Measurements from ENCODE around the gene TMEM200A. TPM values are rescaled to one million over a fixed set of nuclear protein-coding genes. Genes with fewer than 3 reads are reported as not detected.

Gene TMEM200A
- total and polyA plus RNA-seq, 3 donors from 2014 or later = 3.6 to 5.5 (median 5.5) TPM

DNA sequence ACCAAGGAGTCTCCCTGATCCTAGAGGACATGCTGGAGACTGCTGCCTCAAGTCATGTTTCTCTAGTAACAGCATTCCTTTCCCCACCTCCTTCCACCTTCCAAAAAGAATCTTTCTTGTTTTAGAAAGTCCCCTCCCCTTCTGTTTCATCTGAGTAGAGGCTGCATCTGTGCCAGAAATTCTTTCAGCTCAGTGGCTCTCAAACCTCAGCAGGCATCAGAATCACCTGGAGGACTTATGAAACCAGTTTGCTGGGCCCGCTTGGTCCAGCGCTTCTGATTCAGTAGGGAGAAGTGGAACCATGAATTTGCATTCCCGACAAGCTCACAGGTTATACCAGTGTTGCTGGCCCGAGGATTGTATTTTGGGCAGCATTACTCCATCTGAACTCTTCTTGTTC lies 55.1 kb downstream of the TMEM200A start:
- Histone ChIP-seq H3K27ac (no peak overlapping the region), H3K27me3 (no peaks in the 10 kb centered on the region), H3K9me3 (no peaks in the 10 kb centered on the region), H3K4me3 (no peak overlapping the region), H3K4me1 (no peaks in the 10 kb centered on the region), H3K36me3 (ENCODE audit: low read depth, missing control alignments) (no peaks in the 10 kb centered on the region)
- 87 to 95% methylated on average over 4 of the region's 4 CpGs for WGBS, 2 donors
- DNase-seq = no peak
- TF ChIP-seq, protein P1, sequence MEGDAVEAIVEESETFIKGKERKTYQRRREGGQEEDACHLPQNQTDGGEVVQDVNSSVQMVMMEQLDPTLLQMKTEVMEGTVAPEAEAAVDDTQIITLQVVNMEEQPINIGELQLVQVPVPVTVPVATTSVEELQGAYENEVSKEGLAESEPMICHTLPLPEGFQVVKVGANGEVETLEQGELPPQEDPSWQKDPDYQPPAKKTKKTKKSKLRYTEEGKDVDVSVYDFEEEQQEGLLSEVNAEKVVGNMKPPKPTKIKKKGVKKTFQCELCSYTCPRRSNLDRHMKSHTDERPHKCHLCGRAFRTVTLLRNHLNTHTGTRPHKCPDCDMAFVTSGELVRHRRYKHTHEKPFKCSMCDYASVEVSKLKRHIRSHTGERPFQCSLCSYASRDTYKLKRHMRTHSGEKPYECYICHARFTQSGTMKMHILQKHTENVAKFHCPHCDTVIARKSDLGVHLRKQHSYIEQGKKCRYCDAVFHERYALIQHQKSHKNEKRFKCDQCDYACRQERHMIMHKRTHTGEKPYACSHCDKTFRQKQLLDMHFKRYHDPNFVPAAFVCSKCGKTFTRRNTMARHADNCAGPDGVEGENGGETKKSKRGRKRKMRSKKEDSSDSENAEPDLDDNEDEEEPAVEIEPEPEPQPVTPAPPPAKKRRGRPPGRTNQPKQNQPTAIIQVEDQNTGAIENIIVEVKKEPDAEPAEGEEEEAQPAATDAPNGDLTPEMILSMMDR (IDR thresholded peaks at IDR 0.05) = no peak
- TF ChIP-seq POLR2A (IDR thresholded peaks at IDR 0.05) = no peak
- intact Hi-C loops (cut with DNase I; ENCODE audit: low total_unique reads) = no loop called here

GRCh38 chr6:130421585-130421984 lies 55.8 kb downstream of the TMEM200A start:
- no peak for DNase-seq
- intact Hi-C loops (cut with DNase I; ENCODE audit: low total_unique reads) = no loop called here
- no peak overlapping the region for H3K4me3 ChIP-seq
- H3K27ac ChIP-seq = no peak overlapping the region
- WGBS, 2 donors = 80 to 87% methylated on average over 1 of the region's 1 CpG
- H3K36me3 ChIP-seq (ENCODE audit: low read depth, missing control alignments) = no peaks in the 10 kb centered on the region
- no peaks in the 10 kb centered on the region for H3K4me1 ChIP-seq
- H3K9me3 ChIP-seq = no peaks in the 10 kb centered on the region
- TF ChIP-seq POLR2A (IDR thresholded peaks at IDR 0.05) = no peak
- TF ChIP-seq, protein P1 (IDR thresholded peaks at IDR 0.05) = no peak
- H3K27me3 ChIP-seq = no peaks in the 10 kb centered on the region

GRCh38 chr6:130423044-130423443 lies 57.2 kb downstream of the TMEM200A start:
- Histone ChIP-seq H3K36me3 (ENCODE audit: low read depth, missing control alignments) (no peaks in the 10 kb centered on the region), H3K4me3 (no peak overlapping the region), H3K27ac (no peak overlapping the region), H3K4me1 (no peaks in the 10 kb centered on the region), H3K27me3 (no peaks in the 10 kb centered on the region), H3K9me3 (no peaks in the 10 kb centered on the region)
- intact Hi-C loops (cut with DNase I; ENCODE audit: low total_unique reads) = no loop called here
- 80% methylated on average over 3 of the region's 3 CpGs for WGBS, 2 donors
- TF ChIP-seq, protein P1 (IDR thresholded peaks at IDR 0.05) = no peak
- no peak for TF ChIP-seq POLR2A (IDR thresholded peaks at IDR 0.05)
- DNase-seq = no peak

DNA sequence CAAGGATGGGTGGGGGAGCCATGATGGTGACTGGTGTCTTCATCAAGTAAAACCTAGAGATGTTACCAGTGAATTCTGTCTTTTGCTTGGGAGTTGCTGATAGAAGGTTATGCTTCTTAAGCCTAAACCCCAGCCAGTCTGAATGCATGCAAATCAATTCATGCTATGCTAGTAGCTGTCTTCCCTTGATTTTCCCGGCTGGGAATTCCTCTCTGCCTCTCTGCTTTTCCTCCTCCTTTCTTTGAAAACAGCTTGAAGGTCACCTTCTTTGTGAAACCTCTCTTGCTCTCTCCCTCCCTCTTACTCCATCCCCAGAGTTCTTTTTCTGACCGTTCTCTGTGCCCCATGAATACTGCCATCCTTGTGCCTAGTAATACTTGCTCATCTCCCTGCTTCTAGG lies 58.9 kb downstream of the TMEM200A start:
- WGBS, 2 donors = 58 to 66% methylated on average over 2 of the region's 2 CpGs

DNA sequence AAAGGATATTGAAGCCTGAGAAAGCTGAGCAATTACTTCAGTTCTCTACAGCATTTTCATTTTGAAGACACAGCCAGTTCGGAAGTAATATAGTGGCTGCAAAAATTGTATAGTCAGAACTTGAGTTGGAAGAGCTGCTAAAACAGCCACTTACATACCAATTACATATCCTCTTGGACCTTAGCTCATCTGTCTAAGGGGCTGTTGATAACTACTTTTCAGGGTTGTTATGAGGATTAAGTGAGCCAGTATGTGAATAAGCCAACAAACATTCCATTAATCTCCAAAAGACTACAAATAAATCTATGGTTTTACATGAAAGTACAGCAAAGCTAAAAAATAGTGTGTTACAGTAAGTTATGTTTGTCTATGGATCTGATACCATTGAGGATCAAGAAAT lies 59.7 kb downstream of the TMEM200A start:
- 96 to 100% methylated on average over 1 of the region's 1 CpG for WGBS, 2 donors
- Histone ChIP-seq H3K4me1 (no peaks in the 10 kb centered on the region), H3K27ac (no peak overlapping the region), H3K27me3 (no peaks in the 10 kb centered on the region), H3K36me3 (ENCODE audit: low read depth, missing control alignments) (no peaks in the 10 kb centered on the region), H3K4me3 (no peak overlapping the region), H3K9me3 (no peaks in the 10 kb centered on the region)
- TF ChIP-seq POLR2A (IDR thresholded peaks at IDR 0.05) = no peak
- TF ChIP-seq, protein P1 (IDR thresholded peaks at IDR 0.05) = no peak
- intact Hi-C loops (cut with DNase I; ENCODE audit: low total_unique reads) = no loop called here
- no peak for DNase-seq

More for the DNA sequence above, 58.9 kb downstream of the TMEM200A start:
- intact Hi-C loops (cut with DNase I; ENCODE audit: low total_unique reads) = no loop called here
- no peaks in the 10 kb centered on the region for H3K9me3 ChIP-seq
- H3K27ac ChIP-seq = no peak overlapping the region
- no peaks in the 10 kb centered on the region for H3K36me3 ChIP-seq (ENCODE audit: low read depth, missing control alignments)
- no peak for TF ChIP-seq POLR2A (IDR thresholded peaks at IDR 0.05)
- TF ChIP-seq, protein P1 (IDR thresholded peaks at IDR 0.05) = no peak
- H3K4me1 ChIP-seq = no peaks in the 10 kb centered on the region
- H3K27me3 ChIP-seq = no peaks in the 10 kb centered on the region
- H3K4me3 ChIP-seq = no peak overlapping the region
- DNase-seq = no peak

All from testis (tissue), 3 donors.